MG63 (cell line): ENCODE measurements around the gene CPA1. TPM values are rescaled to one million over a fixed set of nuclear protein-coding genes. Genes with fewer than 3 reads are reported as not detected.

Source experiments
- DNase-seq: peaks from one replicate; pipeline ENCODE4 v3.0.0-alpha.2; 2020
- H3K27me3 ChIP-seq: fragments of 250-450 bp; sonication (Bioruptor Pico); 2 replicates; pipeline ENCODE4 v1.5.1; 2020; ENCODE audit warnings: mild to moderate bottlenecking, moderate library complexity
- H3K36me3 ChIP-seq: fragments of 250-450 bp; sonication (Bioruptor Pico); 2 replicates; pipeline ENCODE4 v1.5.1; 2020; ENCODE audit warnings: mild to moderate bottlenecking, moderate library complexity
- H3K4me3 ChIP-seq: fragments of 250-450 bp; sonication (Bioruptor Pico); 2 replicates; pipeline ENCODE4 v1.5.1; 2020; ENCODE audit warnings: mild to moderate bottlenecking, moderate library complexity
- H3K9me3 ChIP-seq: fragments of 250-450 bp; sonication (Bioruptor Pico); 2 replicates; pipeline ENCODE4 v1.5.1; 2020; ENCODE audit warnings: mild to moderate bottlenecking, moderate library complexity
- total RNA-seq: library from RNA; depleted of rRNA; stranded (reverse); fragments of >200 nt; shearing (Covaris generic); gene quantifications from 2 replicates; pipeline ENCODE4 v1.2.3, GENCODE V29; 2014; ENCODE audit warnings: low replicate concordance; rRNA removed

Gene CPA1
- total RNA-seq, 1 experiment from 2014 or later = not detected

- Histone ChIP-seq H3K36me3 (peaks cover 3% of the 10 kb centered on the region), H3K27me3 (no peaks in the 10 kb centered on the region), H3K9me3 (no peaks in the 10 kb centered on the region), H3K4me3 (no peak overlapping the region)
- no peak for DNase-seq
These were observed 43.3 kb downstream of the CPA1 start for GRCh38 chr7:130423501-130424037.

DNA sequence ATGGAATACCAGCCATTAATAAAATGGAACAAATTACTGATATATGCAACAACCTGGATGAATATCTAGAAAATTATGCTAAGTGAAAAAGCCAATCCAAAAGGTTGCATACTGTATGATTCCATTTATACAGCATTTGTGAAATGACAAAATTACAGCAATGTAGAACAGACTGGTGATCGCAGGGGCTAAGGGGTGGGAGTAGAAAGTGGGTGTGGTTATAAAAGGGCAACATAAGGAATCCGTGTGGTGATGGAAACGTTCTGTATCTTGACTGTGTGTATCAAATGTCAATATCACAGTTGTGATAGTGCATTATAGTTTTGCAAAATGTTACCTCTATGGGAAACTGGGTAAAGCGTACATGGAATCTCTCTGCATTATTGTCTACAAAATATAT, 45.5 kb downstream of the CPA1 start:
- H3K27me3 ChIP-seq = no peaks in the 10 kb centered on the region
- no peak overlapping the region for H3K4me3 ChIP-seq
- H3K36me3 ChIP-seq = peaks cover 3% of the 10 kb centered on the region
- no peaks in the 10 kb centered on the region for H3K9me3 ChIP-seq
- DNase-seq = no peak

DNA sequence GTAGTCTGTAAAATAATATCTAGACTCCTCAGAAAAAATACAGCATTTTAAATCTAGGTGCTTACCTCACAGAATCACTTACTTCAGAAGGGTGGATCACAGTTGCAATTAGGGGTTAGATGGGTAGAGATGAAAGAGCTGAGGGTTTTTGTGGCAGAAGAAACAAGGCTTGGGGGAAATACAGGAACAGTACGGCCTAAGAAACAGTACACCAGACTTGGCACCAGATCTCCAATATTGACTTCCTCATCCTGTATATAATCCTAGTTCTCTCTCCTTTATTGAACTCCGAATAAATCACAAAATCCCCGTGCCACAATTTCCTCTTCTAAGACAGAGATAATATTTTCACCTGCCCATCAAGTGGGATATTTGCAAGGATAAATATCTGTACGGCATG, 46.3 kb downstream of the CPA1 start:
- Histone ChIP-seq H3K4me3 (no peak overlapping the region), H3K27me3 (no peaks in the 10 kb centered on the region), H3K9me3 (no peaks in the 10 kb centered on the region), H3K36me3 (no peaks in the 10 kb centered on the region; the same call in 1 of the 2 replicates)
- DNase-seq = no peak

- no peak overlapping the region for H3K4me3 ChIP-seq
- H3K27me3 ChIP-seq = no peaks in the 10 kb centered on the region
- H3K9me3 ChIP-seq = no peaks in the 10 kb centered on the region
- no peaks in the 10 kb centered on the region; the same call in 1 of the 2 replicates for H3K36me3 ChIP-seq
- no peak for DNase-seq
These were observed 48.7 kb downstream of the CPA1 start for GRCh38 chr7:130429019-130429418.

DNA sequence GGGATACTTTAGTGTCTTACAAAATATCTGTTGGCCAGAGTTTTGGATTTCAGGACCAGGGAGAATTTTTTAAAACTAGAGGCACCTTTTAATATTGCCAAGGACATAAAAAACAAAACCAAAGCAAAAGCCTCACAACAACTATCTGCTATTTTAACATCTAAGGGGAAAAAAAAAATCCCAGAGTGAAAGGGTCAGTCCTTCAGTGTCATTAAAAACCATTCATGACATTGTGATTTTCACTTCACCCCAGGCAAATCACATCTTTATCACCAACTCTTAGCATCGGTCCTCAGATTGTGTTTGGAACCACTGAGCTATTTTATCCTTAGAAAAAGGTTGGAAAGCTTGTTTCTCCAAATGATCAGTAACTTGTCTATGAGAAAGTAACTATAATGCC, 49.8 kb downstream of the CPA1 start:
- Histone ChIP-seq H3K27me3 (no peaks in the 10 kb centered on the region), H3K9me3 (no peaks in the 10 kb centered on the region), H3K4me3 (no peak overlapping the region; the same call in 1 of the 2 replicates), H3K36me3 (no peaks in the 10 kb centered on the region; the same call in 1 of the 2 replicates)
- DNase-seq = no peak

DNA sequence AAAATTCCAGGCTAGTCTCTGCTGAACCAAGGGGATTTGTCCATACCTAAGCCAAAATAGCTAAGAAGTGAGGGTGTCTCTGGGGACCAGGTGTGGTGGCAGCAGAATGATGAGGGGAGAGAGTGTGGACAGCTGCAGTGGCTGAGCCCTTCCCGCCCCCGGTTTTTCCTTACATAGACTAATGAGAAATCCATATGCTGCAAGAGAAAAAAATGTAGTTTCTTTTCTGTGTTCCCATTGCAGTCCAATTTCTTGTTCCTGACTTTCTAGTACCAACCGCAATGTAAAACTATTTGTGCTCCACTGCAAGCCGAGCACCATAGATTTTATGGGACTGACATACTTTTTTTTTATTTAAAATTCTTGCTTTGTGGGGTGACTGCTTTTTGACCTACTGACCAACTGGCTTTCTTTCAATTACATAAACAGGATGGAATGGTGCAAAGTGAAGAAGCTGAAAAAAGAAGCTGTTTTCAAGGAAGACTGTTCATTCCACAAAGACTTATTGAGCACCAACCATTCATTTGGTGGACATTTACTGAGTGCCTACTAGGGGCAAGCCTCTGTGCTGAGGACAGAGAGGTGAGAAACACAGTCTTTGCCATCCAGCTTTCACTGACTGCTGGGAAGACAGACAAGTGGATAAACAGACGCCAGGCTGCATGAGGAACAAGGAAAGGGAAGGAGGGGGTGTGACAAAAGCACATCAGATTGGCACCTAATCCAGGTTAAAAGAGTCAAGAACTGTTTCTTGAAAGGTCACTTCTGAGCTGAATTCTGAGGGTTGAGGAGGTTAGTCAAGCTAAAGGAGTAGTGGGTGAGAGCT, 50.8 kb downstream of the CPA1 start:
- no peaks in the 10 kb centered on the region; the same call in 1 of the 2 replicates for H3K36me3 ChIP-seq
- peak; percentile 40 for DNase-seq
- peak overlapping the region; percentile 23 for H3K4me3 ChIP-seq
- no peaks in the 10 kb centered on the region for H3K9me3 ChIP-seq
- H3K27me3 ChIP-seq = no peaks in the 10 kb centered on the region

GRCh38 chr7:130432886-130433285, 52.6 kb downstream of the CPA1 start:
- Histone ChIP-seq H3K4me3 (no peak overlapping the region), H3K27me3 (no peaks in the 10 kb centered on the region), H3K9me3 (no peaks in the 10 kb centered on the region), H3K36me3 (no peaks in the 10 kb centered on the region; the same call in 1 of the 2 replicates)
- DNase-seq = no peak

- H3K36me3 ChIP-seq = no peaks in the 10 kb centered on the region; the same call in 1 of the 2 replicates
- DNase-seq = no peak
These were observed 53.0 kb downstream of the CPA1 start for GRCh38 chr7:130433301-130433700.

DNA sequence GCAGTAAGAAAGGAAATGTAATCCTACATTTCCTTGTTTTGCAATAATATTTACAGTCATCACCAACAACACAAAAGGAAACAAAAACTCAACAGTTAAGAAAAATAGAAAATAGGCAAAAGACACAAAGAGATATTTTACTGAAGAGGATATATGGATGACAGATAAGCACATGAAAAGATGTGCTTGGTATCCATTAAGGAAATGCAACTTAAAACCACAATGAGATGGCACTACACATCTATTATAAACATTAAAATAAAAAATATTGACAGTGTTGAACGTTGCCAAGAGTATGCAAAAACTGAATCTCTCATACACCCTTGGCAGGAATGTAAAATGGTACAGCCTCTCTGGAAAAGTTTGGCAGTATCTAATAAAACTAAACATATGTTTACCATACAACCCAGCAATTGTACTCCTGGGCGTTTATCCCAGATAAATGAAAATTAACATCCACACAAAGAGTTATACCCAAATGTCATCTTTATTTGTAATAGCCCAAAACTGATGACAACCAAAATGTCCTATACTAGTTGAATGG, 55.1 kb downstream of the CPA1 start:
- H3K36me3 ChIP-seq = no peaks in the 10 kb centered on the region
- H3K27me3 ChIP-seq = no peaks in the 10 kb centered on the region
- no peak overlapping the region for H3K4me3 ChIP-seq
- H3K9me3 ChIP-seq = no peaks in the 10 kb centered on the region
- no peak for DNase-seq

More at GRCh38 chr7:130433301-130433700, 53.0 kb downstream of the CPA1 start:
- Histone ChIP-seq H3K4me3 (no peak overlapping the region), H3K27me3 (no peaks in the 10 kb centered on the region), H3K9me3 (no peaks in the 10 kb centered on the region)

GRCh38 chr7:130436253-130436652, 56.0 kb downstream of the CPA1 start:
- Histone ChIP-seq H3K4me3 (no peak overlapping the region), H3K9me3 (no peaks in the 10 kb centered on the region), H3K27me3 (no peaks in the 10 kb centered on the region), H3K36me3 (no peaks in the 10 kb centered on the region)
- DNase-seq = no peak

Other genes starting within 250 kb of the CPA1 start
- 5.1 and 6.6 TPM in 2 replicates for gene TMEM209, start 175.1 kb upstream of the CPA1 start, total RNA-seq
- not detected in 2 replicates for gene SSMEM1, start 172.6 kb upstream of the CPA1 start, total RNA-seq
- gene CPA2, start 113.6 kb upstream of the CPA1 start, total RNA-seq = 1.0 and 1.6 TPM in 2 replicates
- 238 and 337 TPM in 2 replicates for gene CPA4, start 87.3 kb upstream of the CPA1 start, total RNA-seq
- gene CPA5, start 35.7 kb upstream of the CPA1 start, total RNA-seq = 0.13 TPM in 1 of 2 replicates, not detected in the other
- gene CEP41, start 60.5 kb downstream of the CPA1 start, total RNA-seq = 13.1 and 20.4 TPM in 2 replicates
- not detected in 2 replicates for gene MEST, start 111.6 kb downstream of the CPA1 start, total RNA-seq